PFSK-1 (cell line): ENCODE data around the gene ZBTB9.

Source experiments
- POLR2AphosphoS5 ChIP-seq: IDR thresholded peaks from 2 replicates; pipeline ENCODE4 v1.6.1; 2012; ENCODE audit warnings: low read depth, mild to moderate bottlenecking, control low read depth, low read length, moderate library complexity
- REST ChIP-seq, 2 experiments: IDR thresholded peaks; 2 replicates each; pipeline versions ENCODE4 v1.6.1 to v1.8.0; 2011 to 2012; ENCODE audit warnings: low read depth in 2 of 2, low read length in 2 of 2, control low read depth in 1 of 2, inconsistent platforms in 1 of 2, mild to moderate bottlenecking in 1 of 2, moderate library complexity in 1 of 2; ENCODE audit not compliant: insufficient read depth in 1 of 2
- TAF1 ChIP-seq: IDR thresholded peaks from 2 replicates; pipeline ENCODE4 v1.6.1; 2012; ENCODE audit warnings: low read length, control low read depth, borderline replicate concordance; ENCODE audit not compliant: insufficient read depth

DNA sequence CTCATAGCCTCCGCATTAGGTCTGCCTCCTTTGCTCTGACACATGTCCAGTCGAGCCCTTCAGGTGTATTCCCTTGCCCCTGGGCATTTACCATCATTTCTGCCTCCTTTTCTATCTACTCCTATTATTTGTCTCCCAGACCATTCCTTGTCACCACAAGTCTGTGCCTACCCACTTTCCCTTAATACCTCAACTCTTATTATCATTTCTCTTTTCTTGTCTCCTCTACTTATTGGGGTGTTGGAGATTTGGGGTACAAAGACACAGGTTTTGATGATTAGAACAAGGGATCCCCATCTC lies 33.1 kb upstream of the ZBTB9 start:
- no peak for TF ChIP-seq POLR2AphosphoS5
- no peak for TF ChIP-seq TAF1
- no peak for TF ChIP-seq REST (IDR thresholded peaks at IDR 0.05; ENCODE audit: insufficient read depth in 1 of 2, low read depth in 2 of 2, low read length in 2 of 2)
